ENCODE results near the gene RAB3D.

DNA sequence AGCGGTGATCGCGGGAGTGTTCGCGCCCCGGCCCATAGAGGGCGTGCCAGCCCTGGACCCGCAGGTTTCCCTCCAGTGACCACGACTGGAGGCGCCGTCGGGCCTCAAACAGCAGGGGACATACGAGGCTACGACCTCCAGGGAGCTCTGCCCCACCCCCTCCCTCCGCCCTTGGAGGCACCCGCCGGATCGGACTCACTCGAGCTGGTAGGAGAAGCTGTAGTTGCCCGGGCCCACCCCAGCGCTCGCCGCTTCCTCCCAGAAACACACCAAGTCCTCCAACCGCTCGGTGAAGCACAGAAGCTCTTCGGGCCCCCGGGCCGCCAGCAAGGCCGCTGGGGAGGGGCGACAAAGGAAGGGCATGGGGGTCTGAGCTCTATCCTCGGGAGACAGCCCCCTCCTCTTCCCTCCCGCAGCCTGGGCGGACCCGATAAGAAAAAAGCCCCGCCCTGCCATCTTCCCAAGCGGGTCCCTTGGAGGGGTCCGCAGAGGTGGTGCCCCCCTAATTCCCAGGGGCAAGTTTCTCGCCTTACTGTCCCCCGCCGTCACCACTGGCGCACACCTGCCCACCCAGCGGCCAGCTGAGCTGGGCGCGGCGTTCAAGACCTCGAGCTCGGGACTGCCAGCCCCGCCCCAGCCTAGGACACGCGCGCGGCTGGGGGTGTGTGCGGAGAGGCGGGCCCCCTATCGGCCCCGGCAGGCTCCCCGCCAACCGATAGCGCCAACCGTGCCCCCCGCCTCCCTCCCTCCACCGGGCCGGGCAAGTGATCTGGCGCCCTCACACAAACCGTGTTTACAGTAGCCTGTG is 43.6 kb upstream of the RAB3D start:
- TF ChIP-seq POLR2A (IDR thresholded peaks at IDR 0.05; ENCODE audit: low read depth, low read length) (no peak), POLR2AphosphoS5 (IDR thresholded peaks at IDR 0.05; ENCODE audit: low read depth, low read length) (no peak)
